ENCODE measurements around the gene CPTP. TPM values are rescaled to one million over a fixed set of nuclear protein-coding genes. Genes with fewer than 3 reads are reported as not detected.

CPTP gene
- total RNA-seq, 1 experiment from 2014 or later, result 52.2 TPM

DNA sequence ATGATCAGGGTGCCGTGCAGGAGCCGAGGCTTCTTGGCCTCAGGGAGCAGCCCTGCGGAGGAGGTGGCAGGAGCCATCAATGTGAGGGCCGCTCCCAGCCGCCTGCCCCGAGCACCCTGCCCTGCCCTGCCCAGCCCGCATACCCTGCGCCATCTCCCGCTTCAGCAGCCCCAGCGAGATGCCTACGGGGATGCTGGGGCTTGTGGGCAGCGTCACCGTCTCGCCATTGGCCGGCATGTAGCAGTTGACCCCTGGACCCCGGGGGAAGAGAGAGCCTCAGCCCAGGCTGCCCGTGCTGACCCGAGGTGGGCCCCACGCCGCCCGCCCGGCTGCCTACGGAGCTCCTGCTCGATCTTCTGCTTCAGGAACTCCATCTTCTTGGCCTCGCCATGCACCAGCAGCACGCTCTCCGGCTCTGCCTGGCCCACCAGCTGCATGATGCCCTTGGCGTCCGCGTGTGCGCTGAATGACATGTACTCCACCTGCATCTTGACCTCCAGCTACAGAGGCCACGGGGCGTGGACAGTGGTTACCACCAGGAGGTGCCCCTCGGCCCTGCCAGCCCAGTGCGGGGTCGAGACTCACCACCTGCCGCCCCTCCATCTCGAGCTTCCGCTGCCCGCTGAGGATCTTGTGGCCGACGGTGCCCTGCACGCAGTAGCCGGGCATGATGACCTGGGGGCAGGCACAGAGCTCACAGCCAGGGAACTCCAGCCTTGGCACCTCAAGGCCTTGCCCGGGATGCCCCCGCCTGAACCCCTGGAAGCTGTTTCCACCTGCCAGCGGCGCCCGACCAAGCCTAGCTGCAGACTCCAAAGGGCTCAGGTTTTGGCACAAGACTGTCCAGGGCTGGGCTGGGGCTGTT lies 11.9 kb upstream of the CPTP start:
- Histone ChIP-seq H3K36me3 (ENCODE audit: control insufficient read depth, insufficient read depth, low read length) (no peaks in the 10 kb centered on the region; the same call in none of the 2 replicates), H3K4me1 (ENCODE audit: control insufficient read depth, insufficient read depth, low read length) (peaks cover 12% of the 10 kb centered on the region), H3K4me3 (ENCODE audit: low read depth in 2 of 2, low read length in 2 of 2) (no peak overlapping the region), H3K9me3 (ENCODE audit: control insufficient read depth, insufficient read depth, low read depth, low read length) (no peaks in the 10 kb centered on the region), H3K27me3 (ENCODE audit: control insufficient read depth, insufficient read depth, low read length) (no peaks in the 10 kb centered on the region), H3K27ac (ENCODE audit: low read length) (no peak overlapping the region)
- TF ChIP-seq, protein P1, sequence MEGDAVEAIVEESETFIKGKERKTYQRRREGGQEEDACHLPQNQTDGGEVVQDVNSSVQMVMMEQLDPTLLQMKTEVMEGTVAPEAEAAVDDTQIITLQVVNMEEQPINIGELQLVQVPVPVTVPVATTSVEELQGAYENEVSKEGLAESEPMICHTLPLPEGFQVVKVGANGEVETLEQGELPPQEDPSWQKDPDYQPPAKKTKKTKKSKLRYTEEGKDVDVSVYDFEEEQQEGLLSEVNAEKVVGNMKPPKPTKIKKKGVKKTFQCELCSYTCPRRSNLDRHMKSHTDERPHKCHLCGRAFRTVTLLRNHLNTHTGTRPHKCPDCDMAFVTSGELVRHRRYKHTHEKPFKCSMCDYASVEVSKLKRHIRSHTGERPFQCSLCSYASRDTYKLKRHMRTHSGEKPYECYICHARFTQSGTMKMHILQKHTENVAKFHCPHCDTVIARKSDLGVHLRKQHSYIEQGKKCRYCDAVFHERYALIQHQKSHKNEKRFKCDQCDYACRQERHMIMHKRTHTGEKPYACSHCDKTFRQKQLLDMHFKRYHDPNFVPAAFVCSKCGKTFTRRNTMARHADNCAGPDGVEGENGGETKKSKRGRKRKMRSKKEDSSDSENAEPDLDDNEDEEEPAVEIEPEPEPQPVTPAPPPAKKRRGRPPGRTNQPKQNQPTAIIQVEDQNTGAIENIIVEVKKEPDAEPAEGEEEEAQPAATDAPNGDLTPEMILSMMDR (IDR thresholded peaks at IDR 0.05), result no peak
- TF ChIP-seq TCF7L2 (IDR thresholded peaks at IDR 0.05; ENCODE audit: low read depth, low read length) (no peak), POLR2AphosphoS5 (IDR thresholded peaks at IDR 0.05; ENCODE audit: low read depth, low read length) (no peak; the same call in 1 of the 2 replicates), SIN3A (IDR thresholded peaks at IDR 0.05; ENCODE audit: borderline replicate concordance, insufficient read depth, low read depth, low read length) (no peak)
- TF ChIP-seq, protein P2, sequence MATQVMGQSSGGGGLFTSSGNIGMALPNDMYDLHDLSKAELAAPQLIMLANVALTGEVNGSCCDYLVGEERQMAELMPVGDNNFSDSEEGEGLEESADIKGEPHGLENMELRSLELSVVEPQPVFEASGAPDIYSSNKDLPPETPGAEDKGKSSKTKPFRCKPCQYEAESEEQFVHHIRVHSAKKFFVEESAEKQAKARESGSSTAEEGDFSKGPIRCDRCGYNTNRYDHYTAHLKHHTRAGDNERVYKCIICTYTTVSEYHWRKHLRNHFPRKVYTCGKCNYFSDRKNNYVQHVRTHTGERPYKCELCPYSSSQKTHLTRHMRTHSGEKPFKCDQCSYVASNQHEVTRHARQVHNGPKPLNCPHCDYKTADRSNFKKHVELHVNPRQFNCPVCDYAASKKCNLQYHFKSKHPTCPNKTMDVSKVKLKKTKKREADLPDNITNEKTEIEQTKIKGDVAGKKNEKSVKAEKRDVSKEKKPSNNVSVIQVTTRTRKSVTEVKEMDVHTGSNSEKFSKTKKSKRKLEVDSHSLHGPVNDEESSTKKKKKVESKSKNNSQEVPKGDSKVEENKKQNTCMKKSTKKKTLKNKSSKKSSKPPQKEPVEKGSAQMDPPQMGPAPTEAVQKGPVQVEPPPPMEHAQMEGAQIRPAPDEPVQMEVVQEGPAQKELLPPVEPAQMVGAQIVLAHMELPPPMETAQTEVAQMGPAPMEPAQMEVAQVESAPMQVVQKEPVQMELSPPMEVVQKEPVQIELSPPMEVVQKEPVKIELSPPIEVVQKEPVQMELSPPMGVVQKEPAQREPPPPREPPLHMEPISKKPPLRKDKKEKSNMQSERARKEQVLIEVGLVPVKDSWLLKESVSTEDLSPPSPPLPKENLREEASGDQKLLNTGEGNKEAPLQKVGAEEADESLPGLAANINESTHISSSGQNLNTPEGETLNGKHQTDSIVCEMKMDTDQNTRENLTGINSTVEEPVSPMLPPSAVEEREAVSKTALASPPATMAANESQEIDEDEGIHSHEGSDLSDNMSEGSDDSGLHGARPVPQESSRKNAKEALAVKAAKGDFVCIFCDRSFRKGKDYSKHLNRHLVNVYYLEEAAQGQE (IDR thresholded peaks at IDR 0.05; ENCODE audit: insufficient read depth in 1 of 2, low read depth in 2 of 2, low read length in 1 of 2), result no peak
- POLR2A ChIA-PET, result no interaction called here
- ATAC-seq, result no peak
- CTCF ChIA-PET, result no interaction called here
- in situ Hi-C loops (cut with HindIII; ENCODE audit: low pct_unique_long_range_greater_than_20kb, low sequenced_read_pairs) (no loop called here), intact Hi-C loops (cut with micrococcal nuclease; ENCODE audit: unreplicated experiment) (no loop called here)
- BruUV-seq (replicated peaks), result TSS peak; percentile 50
- no peak for DNase-seq (ENCODE audit: low read depth, low spot score)

DNA sequence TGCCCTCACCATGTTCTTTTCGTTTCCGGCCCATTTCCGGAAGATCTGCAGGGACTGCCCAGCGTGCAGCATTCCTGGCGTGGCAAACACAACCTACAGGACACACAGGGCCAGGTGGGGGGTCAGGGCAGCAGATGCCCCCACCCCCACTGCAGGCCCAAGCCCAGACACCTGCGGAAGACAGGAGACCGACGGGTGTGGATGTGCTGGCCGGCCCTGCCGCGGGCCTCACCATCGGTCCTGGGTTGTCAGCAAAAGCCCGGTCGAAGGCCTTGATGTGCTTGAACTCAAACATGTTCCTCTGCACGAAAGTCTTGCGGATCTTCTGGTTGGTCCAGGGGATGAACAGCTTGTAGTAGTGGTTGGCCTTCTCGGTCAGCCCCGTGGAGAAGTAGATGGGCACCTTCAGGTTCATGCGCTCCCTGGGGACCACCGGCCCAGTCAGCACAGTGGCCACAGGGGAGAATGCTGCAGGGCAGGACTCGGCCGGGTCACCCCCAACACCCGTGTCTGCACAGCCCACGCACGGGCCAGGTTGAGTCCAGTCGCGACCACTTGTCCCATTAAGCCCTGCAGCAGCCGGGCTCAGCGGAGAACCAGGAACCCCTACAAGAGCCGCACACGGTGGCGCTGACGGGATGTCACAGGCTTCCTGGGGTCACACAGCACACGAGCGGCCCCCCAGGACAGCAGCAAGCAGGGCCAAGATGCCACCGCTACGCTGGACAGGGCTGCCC lies 10.9 kb upstream of the CPTP start:
- CTCF ChIA-PET, result no interaction called here
- H3K36me3 ChIP-seq (ENCODE audit: control insufficient read depth, insufficient read depth, low read length), result no peaks in the 10 kb centered on the region; the same call in none of the 2 replicates
- no peak for ATAC-seq

More for the DNA sequence above, 10.9 kb upstream of the CPTP start:
- BruUV-seq (replicated peaks), result no TSS peak
- TF ChIP-seq POLR2AphosphoS5 (IDR thresholded peaks at IDR 0.05; ENCODE audit: low read depth, low read length) (no peak), TCF7L2 (IDR thresholded peaks at IDR 0.05; ENCODE audit: low read depth, low read length) (no peak), SIN3A (IDR thresholded peaks at IDR 0.05; ENCODE audit: borderline replicate concordance, insufficient read depth, low read depth, low read length) (no peak)
- TF ChIP-seq, protein P1 (IDR thresholded peaks at IDR 0.05), result no peak
- TF ChIP-seq, protein P2 (IDR thresholded peaks at IDR 0.05; ENCODE audit: insufficient read depth in 1 of 2, low read depth in 2 of 2, low read length in 1 of 2), result no peak
- Histone ChIP-seq H3K4me1 (ENCODE audit: control insufficient read depth, insufficient read depth, low read length) (peaks cover 22% of the 10 kb centered on the region), H3K27me3 (ENCODE audit: control insufficient read depth, insufficient read depth, low read length) (no peaks in the 10 kb centered on the region), H3K4me3 (ENCODE audit: low read depth in 2 of 2, low read length in 2 of 2) (no peak overlapping the region), H3K27ac (ENCODE audit: low read length) (no peak overlapping the region), H3K9me3 (ENCODE audit: control insufficient read depth, insufficient read depth, low read depth, low read length) (no peaks in the 10 kb centered on the region)
- POLR2A ChIA-PET, result no interaction called here
- intact Hi-C loops (cut with micrococcal nuclease; ENCODE audit: unreplicated experiment), result no loop called here
- in situ Hi-C loops (cut with HindIII; ENCODE audit: low pct_unique_long_range_greater_than_20kb, low sequenced_read_pairs), result no loop called here
- DNase-seq (ENCODE audit: low read depth, low spot score), result no peak
